HepG2 (cell line): ENCODE measurements around the gene CHN2. TPM values are rescaled to one million over a fixed set of nuclear protein-coding genes. Genes with fewer than 3 reads are reported as not detected.

Experiments
- AFF4 ChIP-seq: sonication (generic); formaldehyde crosslinking; IDR thresholded peaks from 2 replicates; pipeline ENCODE4 v1.4.0; 2020; ENCODE audit warnings: missing genetic modification reagents
- ARID3A ChIP-seq: IDR thresholded peaks from 2 replicates; pipeline ENCODE4 v1.6.1; 2012; ENCODE audit warnings: low read depth, low read length, improper control_type of control experiment
- ARID5B ChIP-seq: IDR thresholded peaks from 2 replicates; pipeline ENCODE4 v1.4.0; 2020; ENCODE audit warnings: mild to moderate bottlenecking, missing genetic modification reagents
- CEBPB ChIP-seq: IDR thresholded peaks from 2 replicates; pipeline ENCODE4 v1.6.1; 2011; ENCODE audit warnings: low read depth, low read length, improper control_type of control experiment, borderline replicate concordance
- CREM ChIP-seq, 2 experiments: sonication (generic) in 1 of 2; formaldehyde crosslinking in 1 of 2; IDR thresholded peaks; 2 replicates each; pipeline versions ENCODE4 v1.4.0 to v1.6.1; 2016 to 2020; ENCODE audit warnings: antibody characterized with exemption in 1 of 2, mild to moderate bottlenecking in 1 of 2, missing genetic modification reagents in 1 of 2
- HHEX ChIP-seq: IDR thresholded peaks from 2 replicates; pipeline ENCODE4 v1.6.1; 2016; ENCODE audit warnings: control low read depth
- JDP2 ChIP-seq: sonication (generic); formaldehyde crosslinking; IDR thresholded peaks from 2 replicates; pipeline ENCODE4 v1.8.1; 2022; ENCODE audit warnings: missing genetic modification reagents, borderline replicate concordance
- LBX2 ChIP-seq: sonication (generic); formaldehyde crosslinking; IDR thresholded peaks from 2 replicates; pipeline ENCODE4 v1.5.0; 2020; ENCODE audit warnings: missing genetic modification reagents, mild to moderate bottlenecking, borderline replicate concordance
- MEIS2 ChIP-seq: sonication (generic); formaldehyde crosslinking; IDR thresholded peaks from 2 replicates; pipeline ENCODE4 v1.9.0; 2021; ENCODE audit warnings: mild to moderate bottlenecking, missing genetic modification reagents
- NFKBIZ ChIP-seq: IDR thresholded peaks from 2 replicates; pipeline ENCODE4 v1.6.1; 2018; ENCODE audit warnings: missing genetic modification reagents, missing compliant biosample characterization
- REPIN1 ChIP-seq: sonication (generic); formaldehyde crosslinking; IDR thresholded peaks from 2 replicates; pipeline ENCODE4 v1.8.0; 2022; ENCODE audit warnings: missing genetic modification reagents, low read depth, mild to moderate bottlenecking, borderline replicate concordance
- TCF7 ChIP-seq: sonication (generic); IDR thresholded peaks from 2 replicates; pipeline ENCODE4 v1.6.1; 2016; ENCODE audit warnings: antibody characterized with exemption, low read depth
- TFDP1 ChIP-seq: IDR thresholded peaks from 2 replicates; pipeline ENCODE4 v1.6.1; 2016; ENCODE audit warnings: missing compliant biosample characterization, missing genetic modification reagents, borderline replicate concordance
- ZNF264 ChIP-seq: sonication (generic); formaldehyde crosslinking; IDR thresholded peaks from 2 replicates; pipeline ENCODE4 v1.4.0; 2020; ENCODE audit warnings: missing genetic modification reagents
- ZNF570 ChIP-seq: sonication (generic); formaldehyde crosslinking; IDR thresholded peaks from 2 replicates; pipeline ENCODE4 v1.4.0; 2020; ENCODE audit warnings: mild to moderate bottlenecking, missing genetic modification reagents, borderline replicate concordance
- ZNF773 ChIP-seq: sonication (generic); formaldehyde crosslinking; IDR thresholded peaks from 2 replicates; pipeline ENCODE4 v1.4.0; 2020; ENCODE audit warnings: missing genetic modification reagents, borderline replicate concordance
- ZNF878 ChIP-seq: sonication (generic); formaldehyde crosslinking; IDR thresholded peaks from 2 replicates; pipeline ENCODE4 v1.8.1; 2023; ENCODE audit warnings: mild to moderate bottlenecking, missing genetic modification reagents, moderate library complexity
- polyA plus RNA-seq, 8 experiments: library from polyadenylated mRNA; depleted of rRNA in 3 of 8; stranded (reverse) in 7 of 8; unstranded in 1 of 8; fragments of >200 nt; fragmentation: Illumina TruSeq in 4 of 8; extraction: Trizol in 4 of 8; gene quantifications; 2 replicates each; pipeline versions ENCODE4 v1.2.1 to v1.2.3, GENCODE V29; 2011 to 2016; ENCODE audit warnings: low read depth in 4 of 8, missing spikeins in 1 of 8, mixed read lengths in 1 of 8; ENCODE audit not compliant: insufficient read depth in 1 of 8
- total RNA-seq, 5 experiments: library from RNA; depleted of rRNA; stranded (reverse); fragments of >200 nt; fragmentation: Illumina TruSeq; extraction: Trizol; gene quantifications; 2 replicates each; pipeline ENCODE4 v1.2.3, GENCODE V29; 2016; ENCODE audit warnings: low read depth in 1 of 5

CHN2 gene
- total and polyA plus RNA-seq, 2 of the 13 experiments (the other 11 are each of a cell fraction or from before 2014, with no cell fraction given) = 23.5 to 30.5 TPM

- TF ChIP-seq AFF4 (no peak), ZNF773 (no peak), ZNF264 (0 out of 2 replicates have a peak, but pooled peaks have one; percentile 44), TCF7 (peak; percentile 85), ZNF570 (no peak), MEIS2 (CRISPR knock-in tag) (no peak), ARID3A (peak; percentile 20; the same call in 1 of the 2 replicates), TFDP1 (peak; percentile 45; the same call in 1 of the 2 replicates), REPIN1 (CRISPR knock-in tag) (peak; percentile 82), NFKBIZ (CRISPR knock-in tag) (0 out of 2 replicates have a peak, but pooled peaks have one; percentile 75), CEBPB (peak; percentile 97), ZNF878 (CRISPR knock-in tag) (peak; percentile 53; the same call in 1 of the 2 replicates), ARID5B (CRISPR knock-in tag) (peak; percentile 98), LBX2 (CRISPR knock-in tag) (no peak), JDP2 (no peak), HHEX (peak; percentile 20; the same call in 1 of the 2 replicates), CREM (IDR thresholded peaks at IDR 0.05) (peak; percentile 80), CREM (CRISPR knock-in tag; IDR thresholded peaks at IDR 0.05) (no peak)
Measured at GRCh38 chr7:29483219-29484104, 288.9 kb downstream of the CHN2 start (continued).
